Fibroblast of lung (primary cell): ENCODE measurements around the gene JARID2. TPM values are rescaled to one million over a fixed set of nuclear protein-coding genes. Genes with fewer than 3 reads are reported as not detected.

Source experiments
- DNase-seq, 2 donors: peaks; one replicate each; pipeline versions ENCODE4 v3.0.0 to v3.0.0-alpha.2; 2010; ENCODE audit warnings: low read depth in 2 of 2
- H2AFZ ChIP-seq: 2 replicates; pipeline ENCODE4 v1.5.1; 2012; ENCODE audit warnings: low read length, control low read depth, inconsistent platforms
- H3K27ac ChIP-seq: 2 replicates; pipeline ENCODE4 v1.5.1; 2011; ENCODE audit warnings: low read length, control low read depth; ENCODE audit not compliant: insufficient read depth
- H3K27me3 ChIP-seq: 2 replicates; pipeline ENCODE4 v1.5.1; 2011; ENCODE audit warnings: mild to moderate bottlenecking, low read length; ENCODE audit not compliant: control insufficient read depth, insufficient read depth
- H3K36me3 ChIP-seq: 2 replicates; pipeline ENCODE4 v1.5.1; 2011; ENCODE audit warnings: low read length; ENCODE audit not compliant: control insufficient read depth, insufficient read depth
- H3K4me1 ChIP-seq: 2 replicates; pipeline ENCODE4 v1.5.1; 2011; ENCODE audit warnings: low read length; ENCODE audit not compliant: control insufficient read depth, insufficient read depth; ENCODE audit errors: extremely low read depth
- H3K4me2 ChIP-seq: 2 replicates; pipeline ENCODE4 v1.5.1; 2011; ENCODE audit warnings: low read length, control low read depth; ENCODE audit not compliant: insufficient read depth; ENCODE audit errors: extremely low read depth
- H3K4me3 ChIP-seq, 4 experiments: fragments of 200-600 bp in 1 of 4; sonication (generic) in 1 of 4; replicated peaks in 1 of 4; 2 replicates each; pipeline ENCODE4 v1.5.1; 2011 to 2016; ENCODE audit warnings: low read length in 4 of 4, low read depth in 3 of 4, mild to moderate bottlenecking in 3 of 4, control low read depth in 2 of 4, inconsistent platforms in 1 of 4, mixed read lengths in 1 of 4; ENCODE audit not compliant: insufficient read depth in 1 of 4; ENCODE audit errors: control extremely low read depth in 1 of 4
- H3K79me2 ChIP-seq: 2 replicates; pipeline ENCODE4 v1.5.1; 2012; ENCODE audit warnings: mild to moderate bottlenecking, low read length, inconsistent platforms; ENCODE audit not compliant: control insufficient read depth, insufficient read depth
- H3K9ac ChIP-seq: 2 replicates; pipeline ENCODE4 v1.5.1; 2011; ENCODE audit warnings: mild to moderate bottlenecking, low read length, control low read depth; ENCODE audit not compliant: insufficient read depth
- H3K9me3 ChIP-seq: 2 replicates; pipeline ENCODE4 v1.5.1; 2012; ENCODE audit warnings: low read depth, low read length; ENCODE audit not compliant: control insufficient read depth, insufficient read depth
- H4K20me1 ChIP-seq: 2 replicates; pipeline ENCODE4 v1.5.1; 2011; ENCODE audit warnings: low read length; ENCODE audit not compliant: control insufficient read depth, insufficient read depth; ENCODE audit errors: extremely low read depth
- CTCF ChIP-seq, 2 donors: IDR thresholded peaks in 1 of 2; conservative IDR thresholded peaks in 1 of 2; 1 replicate in 1 of 2; 2 replicates in 1 of 2; pipeline ENCODE4 v1.5.1; 2011 to 2012; ENCODE audit warnings: low read length in 2 of 2, control low read depth in 1 of 2, inconsistent platforms in 1 of 2, low read depth in 1 of 2, mild to moderate bottlenecking in 1 of 2
- EZH2 ChIP-seq: IDR thresholded peaks from 2 replicates; pipeline ENCODE4 v1.5.1; 2012; ENCODE audit warnings: low read length, control low read depth, mild to moderate bottlenecking; ENCODE audit errors: missing control alignments
- polyA plus RNA-seq, 2 donors: library from polyadenylated mRNA; depleted of rRNA in 1 of 2; stranded (reverse) in 1 of 2; unstranded in 1 of 2; fragments of >200 nt; gene quantifications; 2 replicates each; pipeline ENCODE4 v1.2.1, GENCODE V29; 2011 to 2012; ENCODE audit warnings: missing spikeins in 1 of 2
- total RNA-seq: library from RNA; depleted of rRNA; stranded (reverse); fragments of >200 nt; gene quantifications from 2 replicates; pipeline ENCODE4 v1.2.1, GENCODE V29; 2014

The JARID2 gene
- total and polyA plus RNA-seq, 2 donors (not counting 1 experiment from before 2014, with no cell fraction given) = 5.0 to 8.2 TPM

- Histone ChIP-seq H3K4me3 (no peak overlapping the region), H3K27me3 (no peaks in the 10 kb centered on the region)
Measured at GRCh38 chr6:15522856-15523529, 277.1 kb downstream of the JARID2 start.

GRCh38 chr6:15523679-15524630 is 278.1 kb downstream of the JARID2 start:
- no peak overlapping the region for H3K4me2 ChIP-seq
- no peaks in the 10 kb centered on the region for H3K79me2 ChIP-seq
- no peak overlapping the region for H2AFZ ChIP-seq
- no peaks in the 10 kb centered on the region for H3K4me1 ChIP-seq
- no peak overlapping the region for H3K4me3 ChIP-seq
- H4K20me1 ChIP-seq = no peaks in the 10 kb centered on the region
- H3K27me3 ChIP-seq = no peaks in the 10 kb centered on the region
- DNase-seq = no peak
- no peak overlapping the region for H3K27ac ChIP-seq
- no peak for TF ChIP-seq EZH2
- TF ChIP-seq CTCF (conservative IDR thresholded peaks at IDR 0.05 in 1 of 2, IDR thresholded peaks at IDR 0.05 in 1 of 2; ENCODE audit: low read depth in 1 of 2, low read length in 2 of 2) = no peak
- peaks cover 5% of the 10 kb centered on the region for H3K36me3 ChIP-seq
- no peaks in the 10 kb centered on the region for H3K9me3 ChIP-seq
- no peak overlapping the region for H3K9ac ChIP-seq

More at GRCh38 chr6:15522856-15523529, 277.1 kb downstream of the JARID2 start:
- Histone ChIP-seq H3K4me1 (no peaks in the 10 kb centered on the region), H3K79me2 (no peaks in the 10 kb centered on the region), H3K4me2 (no peak overlapping the region), H2AFZ (no peak overlapping the region), H3K27ac (no peak overlapping the region), H4K20me1 (no peaks in the 10 kb centered on the region), H3K9me3 (no peaks in the 10 kb centered on the region), H3K9ac (no peak overlapping the region), H3K36me3 (peaks cover 7% of the 10 kb centered on the region)
- DNase-seq = no peak
- no peak for TF ChIP-seq EZH2
- no peak for TF ChIP-seq CTCF (conservative IDR thresholded peaks at IDR 0.05 in 1 of 2, IDR thresholded peaks at IDR 0.05 in 1 of 2; ENCODE audit: low read depth in 1 of 2, low read length in 2 of 2)

GRCh38 chr6:15524861-15525401 is 279.1 kb downstream of the JARID2 start:
- no peak overlapping the region for H3K4me3 ChIP-seq
- no peak overlapping the region for H3K27ac ChIP-seq
- no peak overlapping the region for H2AFZ ChIP-seq
- no peak overlapping the region for H3K9ac ChIP-seq
- H3K79me2 ChIP-seq = no peaks in the 10 kb centered on the region
- no peak for TF ChIP-seq EZH2
- TF ChIP-seq CTCF (conservative IDR thresholded peaks at IDR 0.05 in 1 of 2, IDR thresholded peaks at IDR 0.05 in 1 of 2; ENCODE audit: low read depth in 1 of 2, low read length in 2 of 2) = no peak
- H3K27me3 ChIP-seq = no peaks in the 10 kb centered on the region
- no peaks in the 10 kb centered on the region for H3K9me3 ChIP-seq
- H3K36me3 ChIP-seq = peaks cover 2% of the 10 kb centered on the region
- no peaks in the 10 kb centered on the region for H3K4me1 ChIP-seq
- no peak overlapping the region for H3K4me2 ChIP-seq
- no peaks in the 10 kb centered on the region for H4K20me1 ChIP-seq
- DNase-seq = no peak
